HG02852 (cell line): ENCODE measurements around the gene DENND1B.
"Not testable (repeated sequence)": the region's sequence is repeated elsewhere in the genome, so short reads cannot be mapped to it uniquely, and the experiment has no call there.

ENCODE experiments used
- ATAC-seq: cut with Tn5 transposase; IDR thresholded peaks from one replicate; pipeline ENCODE4 v1.9.1; 2021; ENCODE audit warnings: mild to moderate bottlenecking, moderate library complexity; ENCODE audit not compliant: unreplicated experiment

DENND1B gene

GRCh38 chr1:197745911-197746310 is 29.4 kb downstream of the DENND1B start:
- no peak for ATAC-seq

DNA sequence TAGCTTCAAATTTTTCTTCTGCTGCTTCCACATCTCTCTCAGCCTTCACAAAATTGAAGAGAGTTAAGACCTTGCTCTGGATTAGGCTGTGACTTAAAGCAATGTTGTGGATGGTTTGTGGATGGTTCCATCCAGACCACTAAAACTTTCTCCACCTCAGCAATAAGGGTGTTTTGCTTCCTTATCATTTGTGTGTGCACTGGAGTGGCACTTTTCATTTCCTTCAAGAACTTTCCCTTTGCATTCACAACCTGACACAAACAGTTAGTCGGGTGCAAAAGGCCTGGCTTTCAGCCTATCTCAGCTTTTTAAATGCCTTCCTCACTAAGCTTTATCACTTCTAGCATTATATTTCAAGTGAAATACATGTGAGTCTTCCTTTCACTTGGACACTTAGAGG is 30.3 kb downstream of the DENND1B start:
- ATAC-seq: no peak

GRCh38 chr1:197743578-197743977 is 31.7 kb downstream of the DENND1B start:
- ATAC-seq: no peak

DNA sequence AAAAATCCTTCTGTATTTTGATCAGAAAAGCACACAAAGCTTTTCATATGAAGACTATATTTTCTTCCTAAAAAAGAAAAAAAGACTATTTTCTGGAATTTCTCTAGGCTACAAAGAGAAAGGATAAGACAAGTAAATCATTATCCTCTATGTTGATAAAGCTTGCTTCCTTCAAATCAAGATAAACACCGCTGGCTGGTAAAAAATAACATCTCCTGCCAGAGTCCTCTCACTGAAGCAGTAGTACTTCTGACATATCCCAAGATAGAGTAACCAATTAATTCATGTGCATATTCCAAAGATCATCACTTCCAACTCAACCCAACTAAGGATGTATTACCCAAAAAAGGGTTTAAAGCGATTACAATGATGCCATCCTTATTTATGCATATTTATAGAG is 34.3 kb downstream of the DENND1B start:
- ATAC-seq: no peak

DNA sequence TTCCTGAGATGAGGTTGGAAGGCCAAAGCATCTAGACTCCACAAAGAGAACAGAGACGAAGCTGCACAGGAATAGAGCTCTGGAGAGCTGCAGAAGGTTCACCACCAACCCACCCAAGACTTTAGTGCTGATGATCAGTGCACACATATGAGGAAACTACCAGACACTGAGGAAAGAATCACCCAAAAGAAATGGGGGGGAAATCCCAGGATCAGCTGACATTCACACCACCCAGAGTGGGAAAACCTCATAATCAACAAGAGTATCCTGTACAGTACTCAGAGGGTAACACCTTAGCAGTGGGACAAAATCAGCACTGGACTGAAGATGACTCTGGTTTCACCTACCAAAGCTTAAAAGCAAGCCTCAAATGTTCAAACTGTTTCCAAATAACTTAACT is 36.4 kb downstream of the DENND1B start:
- ATAC-seq: no peak

- no peak for ATAC-seq
Observed at GRCh38 chr1:197737916-197738315, 37.4 kb downstream of the DENND1B start.

- no peak for ATAC-seq
Observed at GRCh38 chr1:197736685-197737084, 38.6 kb downstream of the DENND1B start.

- no peak for ATAC-seq
Observed at GRCh38 chr1:197735461-197735860, 39.8 kb downstream of the DENND1B start.

DNA sequence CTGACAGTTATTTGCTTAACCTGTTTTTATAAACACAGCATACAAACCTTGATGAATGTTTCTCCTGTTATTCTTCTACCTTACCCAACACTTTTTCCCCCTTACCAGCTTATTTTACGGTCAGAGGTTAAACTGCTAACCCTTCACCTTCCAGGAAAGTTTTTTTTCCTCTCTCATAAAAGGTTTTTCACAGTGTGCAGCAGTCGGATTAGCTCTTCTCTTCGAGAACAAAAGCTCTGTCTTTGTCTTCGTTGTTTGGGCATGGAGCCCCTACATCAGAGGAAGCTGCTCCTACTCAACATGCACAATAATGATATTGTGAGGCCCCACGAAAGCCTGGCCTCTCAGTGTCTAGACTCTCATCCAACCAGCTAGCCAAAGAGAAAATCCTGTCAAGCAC is 42.0 kb downstream of the DENND1B start:
- ATAC-seq: no peak

DNA sequence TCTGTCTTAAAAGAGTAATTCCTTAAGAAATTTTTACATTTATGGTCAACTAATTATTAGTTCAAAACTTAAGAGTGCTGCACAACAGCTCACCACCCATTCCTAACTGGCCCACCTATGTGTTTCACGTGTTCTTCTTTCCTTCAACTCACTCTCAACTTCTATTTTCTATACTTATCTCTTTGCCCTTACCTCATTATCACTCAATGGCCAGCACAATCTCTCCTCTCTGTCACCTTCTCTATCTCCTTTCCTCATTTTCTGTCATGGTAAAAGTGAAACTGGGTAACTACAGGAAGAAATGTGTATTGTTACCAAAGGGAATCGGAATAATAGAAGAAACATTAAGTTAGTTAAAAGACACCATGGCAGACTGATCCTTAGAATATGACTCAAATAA is 43.1 kb downstream of the DENND1B start:
- no peak for ATAC-seq

DNA sequence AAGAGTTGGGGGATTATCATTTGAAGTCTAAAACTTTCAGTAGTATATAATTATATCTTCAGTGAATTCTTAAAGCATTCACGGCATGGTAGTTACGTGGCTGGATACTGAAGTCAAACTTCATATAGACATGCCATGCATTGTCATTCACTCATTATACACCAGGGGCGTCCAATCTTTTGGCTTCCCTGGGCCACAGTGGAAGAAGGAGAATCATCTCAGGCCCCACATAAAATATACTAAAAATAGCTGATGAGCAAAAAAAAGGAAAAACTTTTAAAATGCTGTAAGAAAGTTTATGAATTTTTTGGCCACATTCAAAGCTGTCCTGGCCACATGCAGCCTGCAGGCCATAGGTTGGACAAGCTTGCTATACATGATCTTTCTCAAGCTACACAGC is 43.8 kb downstream of the DENND1B start:
- ATAC-seq: no peak

DNA sequence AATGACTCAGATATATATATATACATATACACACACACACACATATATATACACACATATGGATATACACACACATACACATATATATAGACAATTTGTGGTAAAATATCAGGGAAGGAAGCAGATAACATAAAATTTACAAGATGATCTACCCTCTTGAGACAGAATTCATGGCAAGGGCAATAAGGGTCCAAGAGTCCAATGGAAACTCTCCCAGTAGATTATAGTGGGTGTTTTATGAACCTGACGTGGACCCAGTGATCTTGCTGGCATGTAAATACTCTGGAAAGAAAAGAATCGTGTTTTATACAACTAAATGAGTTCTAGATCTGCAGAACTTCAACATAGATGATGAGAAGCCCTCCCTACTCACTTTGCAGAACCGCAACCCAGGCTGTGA is 49.3 kb downstream of the DENND1B start:
- no peak for ATAC-seq

DNA sequence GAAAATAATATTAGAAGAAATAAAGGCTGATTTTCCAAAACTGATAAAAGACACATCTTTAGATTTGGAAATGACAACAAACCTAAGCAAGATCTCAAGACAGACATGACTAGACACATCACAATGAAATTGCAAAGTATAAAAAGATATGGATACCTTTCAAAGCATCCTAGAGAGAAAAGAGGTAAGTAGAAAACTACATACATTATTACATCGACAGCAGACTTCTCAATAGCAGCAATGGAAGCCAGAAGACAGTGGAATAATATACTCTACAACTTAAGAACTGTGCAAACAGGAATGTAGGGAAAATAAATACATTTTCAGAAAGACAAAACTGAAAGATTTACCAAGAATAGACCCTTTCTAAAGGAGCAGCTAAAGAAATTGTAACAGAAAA is 50.2 kb downstream of the DENND1B start:
- ATAC-seq: no peak

- ATAC-seq: no peak
Observed at GRCh38 chr1:197715806-197716205, 59.5 kb downstream of the DENND1B start.

DNA sequence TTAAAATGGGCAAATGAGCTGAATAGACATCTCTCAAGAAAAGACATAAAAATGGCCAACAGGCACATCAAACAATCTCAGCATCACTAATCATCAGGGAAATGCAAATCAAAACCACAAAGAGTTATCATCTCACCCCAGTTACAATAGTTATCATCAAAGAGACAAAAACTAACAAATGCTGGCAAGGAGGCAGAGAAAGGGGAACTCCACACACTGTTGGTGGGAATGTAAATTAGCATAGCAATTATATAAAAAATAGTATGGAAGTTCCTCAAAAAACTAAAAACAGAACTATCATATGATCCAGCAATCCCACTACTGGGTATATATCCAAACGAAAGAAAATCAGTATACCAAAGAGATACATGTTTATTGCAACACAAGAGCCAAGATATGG is 68.7 kb downstream of the DENND1B start:
- ATAC-seq: no peak

- ATAC-seq: no peak
Observed at GRCh38 chr1:197705941-197706340, 69.3 kb downstream of the DENND1B start.

- ATAC-seq: not testable (repeated sequence)
Observed at GRCh38 chr1:197700688-197701087, 74.6 kb downstream of the DENND1B start.

- ATAC-seq: no peak
Observed at GRCh38 chr1:197696372-197696771, 78.9 kb downstream of the DENND1B start.

DNA sequence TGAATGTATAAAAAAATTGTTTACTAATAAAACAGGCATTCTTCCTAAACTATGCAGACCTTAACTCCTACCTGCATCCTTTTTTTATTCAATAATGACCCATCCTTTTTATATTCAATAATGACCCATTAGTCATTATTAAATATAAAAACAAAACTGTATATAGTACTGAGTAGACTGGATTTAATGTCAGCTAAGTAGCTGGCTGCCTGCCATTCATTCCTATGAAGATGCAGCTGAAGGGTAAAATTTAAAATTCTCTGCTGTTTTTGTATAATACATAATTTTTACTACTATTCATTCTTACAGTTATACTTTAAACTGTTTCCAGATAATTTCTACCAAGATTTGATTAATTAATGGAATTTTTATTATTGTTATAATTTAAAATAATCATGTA is 79.3 kb downstream of the DENND1B start:
- ATAC-seq: no peak

DNA sequence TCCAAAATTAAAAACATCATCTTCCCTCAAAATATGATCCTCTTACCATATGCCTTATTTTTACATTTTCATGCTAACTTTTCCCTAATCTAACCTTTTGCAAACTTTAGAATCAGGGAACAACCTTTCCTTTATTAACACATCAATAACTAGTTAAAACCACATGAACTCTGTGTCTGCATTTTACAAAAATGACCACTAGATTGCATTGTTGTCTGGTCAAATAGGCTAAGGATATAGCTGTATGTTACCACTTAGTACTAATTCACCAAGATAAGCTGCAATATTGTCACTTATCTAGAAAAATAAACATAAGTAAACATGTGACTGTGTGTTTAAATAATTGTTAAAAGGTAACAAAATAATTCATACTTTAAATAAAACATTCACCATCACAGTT is 82.3 kb downstream of the DENND1B start:
- no peak for ATAC-seq

GRCh38 chr1:197691816-197692215 is 83.5 kb downstream of the DENND1B start:
- ATAC-seq: no peak

GRCh38 chr1:197690074-197690473 is 85.2 kb downstream of the DENND1B start:
- ATAC-seq: no peak

DNA sequence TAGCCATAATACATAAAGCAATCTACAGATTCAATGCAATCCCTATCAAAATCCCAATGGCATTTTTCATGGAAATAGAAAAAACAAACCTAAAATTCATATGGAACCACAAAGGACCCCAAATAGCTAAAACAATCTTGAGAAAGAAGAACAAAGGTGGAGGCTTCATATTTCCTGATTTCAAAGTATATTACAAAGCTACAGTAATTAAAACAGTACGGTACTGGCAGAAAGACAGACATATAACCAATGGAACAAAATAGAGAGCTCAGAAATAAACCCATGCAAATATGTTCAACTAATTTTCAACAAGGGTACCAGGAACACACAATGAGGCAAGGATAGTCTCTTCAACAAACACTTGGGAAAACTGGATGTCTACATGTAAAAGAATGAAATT is 87.0 kb downstream of the DENND1B start:
- ATAC-seq: no peak
